NB4 (cell line): ENCODE measurements around the gene SPPL3.

Experiments
- DNase-seq: peaks from one replicate; pipeline ENCODE4 v3.0.0; 2010; ENCODE audit warnings: low read depth
- H3K4me3 ChIP-seq: one replicate; pipeline ENCODE4 v1.5.1; 2011; ENCODE audit warnings: mild to moderate bottlenecking, low read depth, low read length, moderate library complexity
- CTCF ChIP-seq: IDR thresholded peaks from one replicate; pipeline ENCODE4 v1.5.1; 2012; ENCODE audit warnings: low read depth, low read length
- MAX ChIP-seq: IDR thresholded peaks from 2 replicates; pipeline ENCODE4 v1.6.1; 2011; ENCODE audit warnings: low read depth, low read length
- MYC ChIP-seq: IDR thresholded peaks from 2 replicates; pipeline ENCODE4 v1.6.1; 2011; ENCODE audit warnings: low read depth, low read length
- POLR2A ChIP-seq: IDR thresholded peaks from 2 replicates; pipeline ENCODE4 v1.6.1; 2011; ENCODE audit warnings: mild to moderate bottlenecking; ENCODE audit not compliant: insufficient read length; ENCODE audit errors: extremely low read depth

The SPPL3 gene

GRCh38 chr12:120718055-120718454 is 186.1 kb downstream of the SPPL3 start:
- DNase-seq: no peak
- TF ChIP-seq CTCF: no peak
- TF ChIP-seq MAX: no peak
- TF ChIP-seq POLR2A: no peak
- no peak for TF ChIP-seq MYC
- H3K4me3 ChIP-seq: no peak overlapping the region

- peak; percentile 92 for DNase-seq
- TF ChIP-seq MAX (peak; percentile 44; the same call in 1 of the 2 replicates), CTCF (peak; percentile 91), MYC (no peak)
- no peak overlapping the region for H3K4me3 ChIP-seq
Observed at GRCh38 chr12:120713861-120714482, 190.2 kb downstream of the SPPL3 start.

GRCh38 chr12:120712610-120713009 is 191.5 kb downstream of the SPPL3 start:
- H3K4me3 ChIP-seq: no peak overlapping the region
- TF ChIP-seq MAX: no peak
- no peak for DNase-seq
